ENCODE data around the gene EIF3A. TPM values are rescaled to one million over a fixed set of nuclear protein-coding genes. Genes with fewer than 3 reads are reported as not detected.

The EIF3A gene
- total RNA-seq, 1 donor from 2014 or later: 132 TPM

DNA sequence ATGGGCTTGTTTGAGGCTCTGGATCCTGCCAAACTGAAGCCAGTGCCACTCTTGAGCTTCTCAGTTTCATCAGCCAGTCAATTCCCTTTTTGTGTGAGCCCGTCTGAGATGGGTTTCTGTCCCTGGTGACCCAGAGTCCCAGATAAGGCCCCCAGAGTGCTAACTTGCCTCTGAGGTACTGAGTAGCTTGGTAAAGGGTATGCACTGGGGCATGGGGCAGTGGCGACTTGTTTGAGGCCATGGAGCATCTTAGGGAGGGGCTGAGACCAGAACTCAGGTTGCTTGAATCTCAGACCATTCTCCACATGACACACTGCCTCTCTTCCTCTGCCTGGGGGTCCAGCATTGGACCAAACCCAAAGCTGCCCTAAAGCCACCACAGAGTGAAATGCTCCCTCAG, 86.3 kb downstream of the EIF3A start:
- H3K4me3 Mint-ChIP-seq: no peak overlapping the region
- no peaks in the 10 kb centered on the region for H3K4me1 Mint-ChIP-seq (ENCODE audit: unreplicated experiment)
- TF ChIP-seq, protein P1, sequence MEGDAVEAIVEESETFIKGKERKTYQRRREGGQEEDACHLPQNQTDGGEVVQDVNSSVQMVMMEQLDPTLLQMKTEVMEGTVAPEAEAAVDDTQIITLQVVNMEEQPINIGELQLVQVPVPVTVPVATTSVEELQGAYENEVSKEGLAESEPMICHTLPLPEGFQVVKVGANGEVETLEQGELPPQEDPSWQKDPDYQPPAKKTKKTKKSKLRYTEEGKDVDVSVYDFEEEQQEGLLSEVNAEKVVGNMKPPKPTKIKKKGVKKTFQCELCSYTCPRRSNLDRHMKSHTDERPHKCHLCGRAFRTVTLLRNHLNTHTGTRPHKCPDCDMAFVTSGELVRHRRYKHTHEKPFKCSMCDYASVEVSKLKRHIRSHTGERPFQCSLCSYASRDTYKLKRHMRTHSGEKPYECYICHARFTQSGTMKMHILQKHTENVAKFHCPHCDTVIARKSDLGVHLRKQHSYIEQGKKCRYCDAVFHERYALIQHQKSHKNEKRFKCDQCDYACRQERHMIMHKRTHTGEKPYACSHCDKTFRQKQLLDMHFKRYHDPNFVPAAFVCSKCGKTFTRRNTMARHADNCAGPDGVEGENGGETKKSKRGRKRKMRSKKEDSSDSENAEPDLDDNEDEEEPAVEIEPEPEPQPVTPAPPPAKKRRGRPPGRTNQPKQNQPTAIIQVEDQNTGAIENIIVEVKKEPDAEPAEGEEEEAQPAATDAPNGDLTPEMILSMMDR (conservative IDR thresholded peaks at IDR 0.05): no peak
- peaks cover 4% of the 10 kb centered on the region for H3K27me3 Mint-ChIP-seq
- H3K9me3 Mint-ChIP-seq: no peaks in the 10 kb centered on the region
- no peak overlapping the region for H3K27ac Mint-ChIP-seq
- DNase-seq (ENCODE audit: extremely low spot score, unreplicated experiment): no peak
- no peaks in the 10 kb centered on the region for H3K36me3 Mint-ChIP-seq

DNA sequence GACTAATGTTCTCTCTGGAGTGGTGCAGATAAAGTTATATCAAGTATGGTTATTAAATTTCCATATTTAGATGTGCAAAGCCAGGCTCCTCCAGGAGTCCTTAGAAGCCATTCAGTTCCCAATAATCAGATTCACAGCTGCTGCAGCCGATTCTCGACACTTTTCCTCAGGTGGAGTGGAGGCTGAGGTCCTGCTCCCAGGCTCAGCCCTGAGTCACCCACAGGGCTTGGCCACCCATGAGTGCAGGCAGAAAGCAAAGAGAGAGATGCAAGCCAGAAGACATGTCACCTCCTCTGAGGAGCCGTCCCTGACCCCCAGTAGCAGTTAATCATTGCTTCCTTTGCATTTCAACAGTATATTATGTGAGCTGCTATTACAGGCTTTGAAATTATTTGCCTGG, 87.4 kb downstream of the EIF3A start:
- peak; percentile 40 for DNase-seq (ENCODE audit: extremely low spot score, unreplicated experiment)
- Mint-ChIP-seq H3K4me1 (ENCODE audit: unreplicated experiment) (no peaks in the 10 kb centered on the region), H3K27me3 (peaks cover 4% of the 10 kb centered on the region), H3K36me3 (no peaks in the 10 kb centered on the region), H3K4me3 (no peak overlapping the region), H3K9me3 (no peaks in the 10 kb centered on the region), H3K27ac (no peak overlapping the region)
- TF ChIP-seq, protein P1 (conservative IDR thresholded peaks at IDR 0.05): no peak

DNA sequence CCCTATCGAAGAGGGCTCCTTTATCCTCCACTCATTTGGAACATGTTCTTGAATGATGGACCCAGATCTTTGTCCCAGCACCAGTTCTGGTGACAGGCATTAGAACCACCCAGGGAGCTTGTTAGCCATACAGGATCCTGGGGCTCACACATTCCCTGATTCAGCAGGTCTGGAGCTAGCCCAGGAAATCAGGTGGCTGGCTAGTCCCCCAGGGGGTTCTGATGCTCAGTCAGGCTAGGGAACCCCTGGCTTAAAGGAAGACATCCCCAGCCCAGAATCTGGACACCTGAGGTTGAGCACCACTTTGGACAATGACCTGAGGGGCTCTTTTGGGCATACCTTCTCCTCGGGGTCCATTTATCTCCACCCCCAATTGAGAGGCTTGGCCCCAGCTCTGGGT, 88.1 kb downstream of the EIF3A start:
- Mint-ChIP-seq H3K36me3 (no peaks in the 10 kb centered on the region), H3K4me1 (ENCODE audit: unreplicated experiment) (no peaks in the 10 kb centered on the region), H3K4me3 (no peak overlapping the region), H3K27me3 (peaks cover 4% of the 10 kb centered on the region), H3K9me3 (no peaks in the 10 kb centered on the region), H3K27ac (no peak overlapping the region)
- peak; percentile 8 for DNase-seq (ENCODE audit: extremely low spot score, unreplicated experiment)
- TF ChIP-seq, protein P1 (conservative IDR thresholded peaks at IDR 0.05): no peak

DNA sequence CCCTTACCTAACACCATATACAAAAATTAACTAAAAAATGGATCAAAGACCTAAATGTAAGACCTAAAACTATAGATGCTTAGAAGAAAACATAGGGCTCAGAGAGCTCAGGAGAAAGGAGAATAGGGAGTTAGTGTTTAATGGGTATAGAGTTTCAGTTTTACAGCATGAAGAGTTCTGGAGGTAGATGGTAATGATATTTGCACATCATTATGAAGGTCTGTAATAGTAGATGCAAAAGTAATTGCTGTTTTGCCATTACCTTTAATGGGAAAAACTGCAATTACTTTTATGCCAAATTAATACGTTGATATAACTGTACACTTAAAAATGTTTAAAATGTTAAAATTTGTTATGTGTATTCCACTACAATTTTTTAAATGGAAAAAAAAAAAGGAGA, 90.3 kb downstream of the EIF3A start:
- Mint-ChIP-seq H3K27ac (no peak overlapping the region), H3K27me3 (peaks cover 4% of the 10 kb centered on the region), H3K4me1 (ENCODE audit: unreplicated experiment) (no peaks in the 10 kb centered on the region), H3K36me3 (no peaks in the 10 kb centered on the region), H3K9me3 (no peaks in the 10 kb centered on the region), H3K4me3 (no peak overlapping the region)
- no peak for DNase-seq (ENCODE audit: extremely low spot score, unreplicated experiment)
- TF ChIP-seq, protein P1 (conservative IDR thresholded peaks at IDR 0.05): no peak

DNA sequence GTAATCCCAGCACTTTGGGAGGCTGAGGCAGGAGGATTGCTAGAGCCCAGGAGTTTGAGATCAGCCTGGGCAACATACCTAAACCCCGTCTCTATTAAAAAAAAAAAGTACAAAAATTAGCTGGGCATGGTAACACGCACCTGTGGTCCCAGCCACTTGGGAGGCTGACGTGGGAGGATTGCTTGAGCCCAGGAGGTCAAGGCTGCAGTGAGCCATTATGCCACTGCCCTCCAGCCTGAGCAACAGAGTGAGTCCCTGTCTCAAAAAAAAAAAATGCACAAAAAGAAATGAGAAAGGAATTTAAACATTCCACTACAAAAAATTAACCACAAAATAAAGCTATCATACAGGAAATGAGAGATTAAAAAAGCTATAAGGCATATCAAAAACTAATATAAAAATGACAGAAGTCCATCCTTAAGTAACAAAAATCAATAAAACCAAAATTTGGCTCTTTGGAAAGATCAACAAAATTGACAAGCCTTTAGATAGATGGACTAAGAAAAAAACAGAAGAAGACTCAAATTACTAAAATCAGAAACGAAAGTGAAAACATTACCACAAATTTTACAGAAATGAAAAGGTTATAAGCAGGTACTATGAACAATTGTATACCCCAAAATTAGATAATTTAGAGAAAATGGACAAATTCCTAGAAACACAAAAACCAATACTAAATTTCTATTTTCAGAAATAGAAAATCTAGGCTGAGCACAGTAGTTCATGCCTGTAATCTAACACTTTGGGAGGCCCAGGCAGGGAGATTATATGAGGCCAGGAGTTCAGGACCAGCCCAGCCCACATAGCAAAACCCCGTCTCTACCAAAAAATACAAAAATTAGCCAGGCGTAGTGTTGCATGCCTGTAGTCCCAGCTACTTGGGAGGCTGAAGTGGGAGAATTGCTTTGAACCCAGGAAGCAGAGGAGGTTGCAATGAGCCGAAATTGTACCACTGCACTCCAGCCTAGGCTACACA, 93.5 kb downstream of the EIF3A start:
- Mint-ChIP-seq H3K4me1 (ENCODE audit: unreplicated experiment) (no peaks in the 10 kb centered on the region), H3K4me3 (no peak overlapping the region)
- no peak for DNase-seq (ENCODE audit: extremely low spot score, unreplicated experiment)

More for the DNA sequence above, 93.5 kb downstream of the EIF3A start:
- TF ChIP-seq, protein P1 (conservative IDR thresholded peaks at IDR 0.05): no peak
- H3K9me3 Mint-ChIP-seq: peaks cover 4% of the 10 kb centered on the region
- peaks cover 4% of the 10 kb centered on the region for H3K27me3 Mint-ChIP-seq
- no peaks in the 10 kb centered on the region for H3K36me3 Mint-ChIP-seq
- H3K27ac Mint-ChIP-seq: no peak overlapping the region

All from type B pancreatic cell (in vitro differentiated cells).